Trophoblast cell (in vitro differentiated cells and primary cell): ENCODE data around the gene CRYBB3. TPM values are rescaled to one million over a fixed set of nuclear protein-coding genes. Genes with fewer than 3 reads are reported as not detected.

ENCODE experiments used
- DNase-seq, 2 donors: peaks; one replicate each; pipeline ENCODE4 v3.0.0-alpha.2; 2016
- H2AFZ ChIP-seq: 2 replicates; pipeline ENCODE4 v1.6.1; 2013; ENCODE audit warnings: low read length, moderate library complexity, mild to moderate bottlenecking; ENCODE audit not compliant: insufficient read depth, poor library complexity
- H2AK5ac ChIP-seq: 2 replicates; pipeline ENCODE4 v1.6.1; 2013; ENCODE audit warnings: mild to moderate bottlenecking, low read length
- H2BK120ac ChIP-seq: 2 replicates; pipeline ENCODE4 v1.6.1; 2013; ENCODE audit warnings: low read length, mild to moderate bottlenecking, moderate library complexity; ENCODE audit not compliant: insufficient read depth, poor library complexity
- H2BK12ac ChIP-seq: 2 replicates; pipeline ENCODE4 v1.6.1; 2013; ENCODE audit warnings: mild to moderate bottlenecking, low read length, moderate library complexity
- H2BK5ac ChIP-seq: 2 replicates; pipeline ENCODE4 v1.6.1; 2013; ENCODE audit warnings: low read length, low read depth, moderate library complexity, mild to moderate bottlenecking; ENCODE audit not compliant: poor library complexity
- H3K14ac ChIP-seq: 2 replicates; pipeline ENCODE4 v1.6.1; 2013; ENCODE audit warnings: mild to moderate bottlenecking, low read length
- H3K18ac ChIP-seq: 2 replicates; pipeline ENCODE4 v1.6.1; 2013; ENCODE audit warnings: mild to moderate bottlenecking, low read length
- H3K23ac ChIP-seq: 2 replicates; pipeline ENCODE4 v1.6.1; 2013; ENCODE audit warnings: low read length
- H3K27ac ChIP-seq: 2 replicates; pipeline ENCODE4 v1.5.1; 2013; ENCODE audit warnings: low read depth, mild to moderate bottlenecking, inconsistent platforms, low read length, moderate library complexity
- H3K27me3 ChIP-seq: 2 replicates; pipeline ENCODE4 v1.6.1; 2013; ENCODE audit warnings: inconsistent platforms, mild to moderate bottlenecking, low read length, moderate library complexity; ENCODE audit not compliant: insufficient read depth
- H3K36me3 ChIP-seq, 2 experiments: 1 replicate in 1 of 2; 2 replicates in 1 of 2; pipeline ENCODE4 v1.6.1; 2013; ENCODE audit warnings: low read length in 2 of 2, mild to moderate bottlenecking in 2 of 2, moderate library complexity in 1 of 2; ENCODE audit not compliant: insufficient read depth in 2 of 2, control insufficient read depth in 1 of 2
- H3K4ac ChIP-seq: 2 replicates; pipeline ENCODE4 v1.6.1; 2013; ENCODE audit warnings: low read depth, mild to moderate bottlenecking, low read length, moderate library complexity
- H3K4me1 ChIP-seq, 2 experiments: 1 replicate in 1 of 2; 2 replicates in 1 of 2; pipeline ENCODE4 v1.6.1; 2013; ENCODE audit warnings: low read length in 2 of 2, mild to moderate bottlenecking in 2 of 2, moderate library complexity in 1 of 2; ENCODE audit not compliant: insufficient read depth in 2 of 2, control insufficient read depth in 1 of 2
- H3K4me2 ChIP-seq: 2 replicates; pipeline ENCODE4 v1.6.1; 2013; ENCODE audit warnings: inconsistent platforms, mild to moderate bottlenecking, low read length, moderate library complexity
- H3K4me3 ChIP-seq: 2 replicates; pipeline ENCODE4 v1.5.1; 2013; ENCODE audit warnings: mild to moderate bottlenecking, low read depth, low read length, inconsistent platforms
- H3K79me1 ChIP-seq: one replicate; pipeline ENCODE4 v1.6.1; 2013; ENCODE audit warnings: low read length
- H3K79me2 ChIP-seq: 2 replicates; pipeline ENCODE4 v1.6.1; 2013; ENCODE audit warnings: low read length, mild to moderate bottlenecking; ENCODE audit not compliant: control insufficient read depth, insufficient read depth, poor library complexity
- H3K9ac ChIP-seq: 2 replicates; pipeline ENCODE4 v1.6.1; 2013; ENCODE audit warnings: mild to moderate bottlenecking, low read length
- H3K9me3 ChIP-seq: 2 replicates; pipeline ENCODE4 v1.6.1; 2013; ENCODE audit warnings: low read depth, mild to moderate bottlenecking, control low read depth, inconsistent platforms, low read length; ENCODE audit not compliant: insufficient read depth
- H4K12ac ChIP-seq: 2 replicates; pipeline ENCODE4 v1.6.1; 2013; ENCODE audit warnings: low read depth, mild to moderate bottlenecking, low read length, moderate library complexity
- H4K8ac ChIP-seq: 2 replicates; pipeline ENCODE4 v1.6.1; 2013; ENCODE audit warnings: low read depth, mild to moderate bottlenecking, low read length, moderate library complexity
- H4K91ac ChIP-seq: one replicate; pipeline ENCODE4 v1.6.1; 2013; ENCODE audit warnings: low read depth, mild to moderate bottlenecking, low read length, moderate library complexity
- WGBS: extraction: QIAGEN DNeasy Blood & Tissue Kit; methylation state at CpG from one replicate; pipeline ENCODE4 v1.1.7; 2013; ENCODE audit warnings: missing lambda C conversion rate; ENCODE audit not compliant: insufficient read length, insufficient coverage; ENCODE audit errors: extremely low coverage; 5-methylcytosine and 5-hydroxymethylcytosine counted together
- polyA plus RNA-seq: library from polyadenylated mRNA; stranded (reverse); fragments of 200-250 nt; gene quantifications from 2 replicates; pipeline ENCODE4 v1.2.3, GENCODE V29; 2013

Gene CRYBB3
- polyA plus RNA-seq: 0.14 and 0.17 TPM in 2 replicates

GRCh38 chr22:25199731-25200520 lies at the start of gene CRYBB3:
CRYBB3 (plus strand) TSS chr22:25199858; CDS start chr22:25201397, 1,539 bp downstream.
- H4K8ac ChIP-seq: no peak within 1 kb of the TSS
- no peak within 1 kb of the TSS for H2BK12ac ChIP-seq
- no peak within 1 kb of the TSS for H2AK5ac ChIP-seq
- H3K4ac ChIP-seq: no peak within 1 kb of the TSS
- no CpG with 5 or more reads among the region's 17 CpGs for WGBS
- peak in 1 of 2 donors; percentile 40 for DNase-seq
- no peak within 1 kb of the TSS for H3K4me2 ChIP-seq
- no peak within 1 kb of the TSS for H2BK120ac ChIP-seq
- H3K27ac ChIP-seq: no peak within 1 kb of the TSS
- H3K79me1 ChIP-seq: no peaks in the 10 kb centered on the region
- no peak within 1 kb of the TSS for H3K9ac ChIP-seq
- no peak within 1 kb of the TSS for H4K12ac ChIP-seq
- no peak within 1 kb of the TSS for H3K18ac ChIP-seq
- no peaks in the 10 kb centered on the region for H3K4me1 ChIP-seq
- H3K79me2 ChIP-seq: no peaks in the 10 kb centered on the region
- no peak within 1 kb of the TSS for H4K91ac ChIP-seq
- H3K4me3 ChIP-seq: no peak within 1 kb of the TSS
- no peak within 1 kb of the TSS for H3K14ac ChIP-seq
- no peak within 1 kb of the TSS for H2AFZ ChIP-seq
- H2BK5ac ChIP-seq: no peak within 1 kb of the TSS
- peaks cover 12 to 13% of the 10 kb centered on the region in 2 experiments for H3K36me3 ChIP-seq
- H3K27me3 ChIP-seq: no peaks in the 10 kb centered on the region
- H3K9me3 ChIP-seq: no peaks in the 10 kb centered on the region
- H3K23ac ChIP-seq: no peak within 1 kb of the TSS

GRCh38 chr22:25153961-25154666 lies 45.5 kb upstream of the CRYBB3 start:
- Histone ChIP-seq H2AK5ac (no peak overlapping the region), H4K8ac (no peak overlapping the region), H3K79me2 (no peaks in the 10 kb centered on the region), H2AFZ (no peak overlapping the region), H4K12ac (no peak overlapping the region), H3K36me3 (no peaks in the 10 kb centered on the region), H3K4me1 (peaks cover 16 to 19% of the 10 kb centered on the region in 2 experiments), H3K9me3 (no peaks in the 10 kb centered on the region), H2BK12ac (peak overlapping the region; percentile 16), H4K91ac (peak overlapping the region; percentile 17), H2BK120ac (no peak overlapping the region), H3K79me1 (peaks cover 10% of the 10 kb centered on the region), H3K4me3 (no peak overlapping the region), H3K14ac (no peak overlapping the region), H3K23ac (no peak overlapping the region), H3K18ac (no peak overlapping the region), H3K4me2 (peak overlapping the region; percentile 44), H3K4ac (no peak overlapping the region), H3K27ac (peak overlapping the region; percentile 63), H2BK5ac (no peak overlapping the region), H3K9ac (no peak overlapping the region), H3K27me3 (no peaks in the 10 kb centered on the region)
- DNase-seq: no peak
- WGBS: no CpG with 5 or more reads among the region's 8 CpGs

- peak overlapping the region; percentile 30 for H3K18ac ChIP-seq
- H3K4me1 ChIP-seq: peaks cover 16 to 20% of the 10 kb centered on the region in 2 experiments
- H4K91ac ChIP-seq: peak overlapping the region; percentile 6
- no peak overlapping the region for H3K23ac ChIP-seq
- H2BK5ac ChIP-seq: peak overlapping the region; percentile 38
- WGBS: no CpG with 5 or more reads among the region's 2 CpGs
- no peaks in the 10 kb centered on the region for H3K27me3 ChIP-seq
- H2BK12ac ChIP-seq: peak overlapping the region; percentile 34
- peak overlapping the region; percentile 33 for H2AFZ ChIP-seq
- no peaks in the 10 kb centered on the region for H3K9me3 ChIP-seq
- no peak for DNase-seq
- H3K27ac ChIP-seq: peak overlapping the region; percentile 63
- no peak overlapping the region for H2BK120ac ChIP-seq
- H3K4me3 ChIP-seq: no peak overlapping the region
- H3K9ac ChIP-seq: no peak overlapping the region
- H2AK5ac ChIP-seq: peak overlapping the region; percentile 55
- H3K4ac ChIP-seq: no peak overlapping the region
- peak overlapping the region; percentile 44 for H3K4me2 ChIP-seq
- H3K14ac ChIP-seq: peak overlapping the region; percentile 36
- H3K36me3 ChIP-seq: no peaks in the 10 kb centered on the region
- no peaks in the 10 kb centered on the region for H3K79me2 ChIP-seq
- H3K79me1 ChIP-seq: peaks cover 10% of the 10 kb centered on the region
- no peak overlapping the region for H4K8ac ChIP-seq
- H4K12ac ChIP-seq: no peak overlapping the region
Observed at GRCh38 chr22:25154667-25154999, 45.0 kb upstream of the CRYBB3 start.

GRCh38 chr22:25156736-25157135 lies 42.9 kb upstream of the CRYBB3 start:
- Histone ChIP-seq H3K9ac (no peak overlapping the region), H3K79me2 (no peaks in the 10 kb centered on the region), H3K4me1 (peaks cover 16 to 20% of the 10 kb centered on the region in 2 experiments), H3K23ac (no peak overlapping the region), H3K18ac (no peak overlapping the region), H3K4me2 (no peak overlapping the region), H3K4me3 (no peak overlapping the region), H2AFZ (no peak overlapping the region), H3K27ac (no peak overlapping the region), H4K8ac (no peak overlapping the region), H2AK5ac (no peak overlapping the region), H3K14ac (no peak overlapping the region), H3K36me3 (no peaks in the 10 kb centered on the region), H3K79me1 (peaks cover 10% of the 10 kb centered on the region), H2BK120ac (no peak overlapping the region), H4K91ac (no peak overlapping the region), H2BK5ac (no peak overlapping the region), H3K4ac (no peak overlapping the region), H3K9me3 (peaks cover 2% of the 10 kb centered on the region), H4K12ac (no peak overlapping the region), H2BK12ac (no peak overlapping the region), H3K27me3 (no peaks in the 10 kb centered on the region)
- WGBS: no CpG with 5 or more reads among the region's 4 CpGs
- DNase-seq: no peak
